H1 (cell line): ENCODE measurements around the gene GFI1B. TPM values are rescaled to one million over a fixed set of nuclear protein-coding genes. Genes with fewer than 3 reads are reported as not detected.

Experiments
- CTCF ChIA-PET: fragments of 300-600 bp; sonication (Branson Sonifier 250); formaldehyde crosslinking; loops from one replicate; lab custom pipeline; 2021; ENCODE audit not compliant: partially characterized antibody; lab: Charles Lee
- POLR2A ChIA-PET: fragments of 300-600 bp; sonication (Branson Sonifier 250); formaldehyde crosslinking; loops from one replicate; lab custom pipeline; 2021; ENCODE audit warnings: inconsistent platforms; ENCODE audit not compliant: partially characterized antibody; lab: Charles Lee
- DNase-seq, 2 experiments: peaks; one replicate each; pipeline versions ENCODE4 v3.0.0 to v3.0.0-alpha.2; 2010 to 2022; ENCODE audit warnings: low spot score in 2 of 2, low read depth in 1 of 2, mixed read lengths in 1 of 2
- FAIRE-seq: peaks from 2 replicates; lab custom pipeline; 2011; peaks lifted over from hg19 to GRCh38; lab: Jason Lieb, UNC
- H2AFZ ChIP-seq: 2 replicates; pipeline ENCODE4 v1.8.1; 2012; ENCODE audit warnings: low read length, inconsistent platforms
- H2AK5ac ChIP-seq: 2 replicates; pipeline ENCODE4 v1.6.1; 2013; ENCODE audit warnings: low read depth, low read length
- H2BK120ac ChIP-seq: replicated peaks from 2 replicates; pipeline ENCODE3; 2013; ENCODE audit warnings: low read depth, low read length, inconsistent platforms
- H2BK12ac ChIP-seq: 2 replicates; pipeline ENCODE4 v1.6.1; 2013; ENCODE audit warnings: low read depth, low read length
- H2BK15ac ChIP-seq: 2 replicates; pipeline ENCODE4 v1.6.1; 2013; ENCODE audit warnings: low read length
- H2BK20ac ChIP-seq: 2 replicates; pipeline ENCODE4 v1.6.1; 2013; ENCODE audit warnings: low read length
- H2BK5ac ChIP-seq: 2 replicates; pipeline ENCODE4 v1.6.1; 2013; ENCODE audit warnings: low read depth, low read length
- H3K14ac ChIP-seq: 2 replicates; pipeline ENCODE4 v1.6.1; 2013; ENCODE audit warnings: inconsistent platforms; ENCODE audit not compliant: insufficient read length
- H3K18ac ChIP-seq: 2 replicates; pipeline ENCODE4 v1.6.1; 2013; ENCODE audit warnings: low read length; ENCODE audit errors: extremely low read depth
- H3K23ac ChIP-seq: 2 replicates; pipeline ENCODE4 v1.6.1; 2013; ENCODE audit warnings: inconsistent platforms; ENCODE audit not compliant: insufficient read length
- H3K23me2 ChIP-seq: 2 replicates; pipeline ENCODE4 v1.6.1; 2013; ENCODE audit warnings: low read depth, low read length
- H3K27ac ChIP-seq: 2 replicates; pipeline ENCODE4 v1.6.1; 2011; ENCODE audit warnings: low read depth, low read length, inconsistent platforms
- H3K27me3 ChIP-seq, 4 experiments: replicated peaks in 1 of 4; 1 replicate in 1 of 4; 2 replicates in 3 of 4; pipeline versions ENCODE4 v1.6.1 to v1.8.1; 2011 to 2013; ENCODE audit warnings: low read length in 3 of 4, mild to moderate bottlenecking in 3 of 4, inconsistent platforms in 2 of 4, mixed read lengths in 2 of 4, moderate library complexity in 1 of 4; ENCODE audit not compliant: control insufficient read depth in 3 of 4, insufficient read depth in 3 of 4; ENCODE audit errors: extremely low read depth in 1 of 4
- H3K36me3 ChIP-seq, 4 experiments: 2 replicates each; pipeline versions ENCODE4 v1.6.1 to v1.8.1; 2011 to 2013; ENCODE audit warnings: mild to moderate bottlenecking in 4 of 4, low read length in 3 of 4, moderate library complexity in 2 of 4, control low read depth in 1 of 4, inconsistent platforms in 1 of 4; ENCODE audit not compliant: insufficient read depth in 4 of 4, control insufficient read depth in 2 of 4
- H3K4ac ChIP-seq: replicated peaks from 2 replicates; pipeline ENCODE3; 2013; ENCODE audit warnings: low read length, low read depth, mixed read lengths, inconsistent platforms; ENCODE audit not compliant: insufficient read length
- H3K4me1 ChIP-seq, 4 experiments: replicated peaks in 1 of 4; 1 replicate in 1 of 4; 2 replicates in 3 of 4; pipeline versions ENCODE4 v1.6.1 to v1.8.1; 2011 to 2013; ENCODE audit warnings: low read length in 3 of 4, inconsistent platforms in 2 of 4, mixed read lengths in 1 of 4; ENCODE audit not compliant: insufficient read depth in 4 of 4, control insufficient read depth in 3 of 4
- H3K4me2 ChIP-seq, 2 experiments: 2 replicates each; pipeline versions ENCODE4 v1.6.1 to v1.8.1; 2011 to 2013; ENCODE audit warnings: low read depth in 2 of 2, low read length in 2 of 2, control low read depth in 1 of 2, inconsistent platforms in 1 of 2, mild to moderate bottlenecking in 1 of 2; ENCODE audit not compliant: insufficient read depth in 1 of 2
- H3K4me3 ChIP-seq, 4 experiments: fragments of 200-600, 300-600 bp in 1 of 4; sonication (generic), shearing (Covaris generic), sonication (Bioruptor Twin) in 1 of 4; 2 replicates each; pipeline versions ENCODE4 v1.5.1 to v1.8.1; 2011 to 2016; ENCODE audit warnings: low read length in 4 of 4, low read depth in 3 of 4, control low read depth in 2 of 4, inconsistent platforms in 2 of 4, mild to moderate bottlenecking in 2 of 4, mixed read lengths in 1 of 4, moderate library complexity in 1 of 4; ENCODE audit not compliant: insufficient read depth in 2 of 4; ENCODE audit errors: extremely low read depth in 1 of 4
- H3K56ac ChIP-seq: replicated peaks from 2 replicates; pipeline ENCODE3; 2013; ENCODE audit warnings: low read depth, mild to moderate bottlenecking, mixed read lengths, low read length, inconsistent platforms; ENCODE audit not compliant: insufficient read length
- H3K79me1 ChIP-seq: 2 replicates; pipeline ENCODE4 v1.6.1; 2013; ENCODE audit warnings: low read depth, low read length, control low read depth
- H3K79me2 ChIP-seq, 2 experiments: 2 replicates each; pipeline versions ENCODE4 v1.6.1 to v1.8.1; 2012 to 2013; ENCODE audit warnings: low read length in 2 of 2, mild to moderate bottlenecking in 2 of 2, inconsistent platforms in 1 of 2; ENCODE audit not compliant: insufficient read depth in 2 of 2, control insufficient read depth in 1 of 2
- H3K9ac ChIP-seq, 4 experiments: replicated peaks in 1 of 4; 1 replicate in 1 of 4; 2 replicates in 3 of 4; pipeline versions ENCODE4 v1.6.1 to v1.8.1; 2011 to 2013; ENCODE audit warnings: low read depth in 3 of 4, low read length in 3 of 4, control low read depth in 2 of 4, mild to moderate bottlenecking in 2 of 4, moderate library complexity in 2 of 4, inconsistent platforms in 1 of 4; ENCODE audit errors: extremely low read depth in 1 of 4
- H3K9me3 ChIP-seq, 2 experiments: 2 replicates each; pipeline versions ENCODE4 v1.6.1 to v1.8.1; 2012 to 2013; ENCODE audit warnings: mild to moderate bottlenecking in 2 of 2, moderate library complexity in 2 of 2, control low read depth in 1 of 2, inconsistent platforms in 1 of 2, low read depth in 1 of 2, low read length in 1 of 2, mixed read lengths in 1 of 2; ENCODE audit not compliant: insufficient read depth in 2 of 2
- H4K20me1 ChIP-seq, 2 experiments: replicated peaks in 1 of 2; 2 replicates each; pipeline versions ENCODE3 to v1.8.1; 2011 to 2013; ENCODE audit warnings: inconsistent platforms in 2 of 2, low read length in 2 of 2, mild to moderate bottlenecking in 1 of 2; ENCODE audit not compliant: insufficient read depth in 2 of 2, control insufficient read depth in 1 of 2
- H4K5ac ChIP-seq: 2 replicates; pipeline ENCODE4 v1.6.1; 2013; ENCODE audit warnings: low read length, low read depth, mixed read lengths, inconsistent platforms; ENCODE audit not compliant: insufficient read length
- H4K8ac ChIP-seq: 2 replicates; pipeline ENCODE4 v1.8.0; 2013; ENCODE audit warnings: mild to moderate bottlenecking, moderate library complexity, low read length, inconsistent platforms; ENCODE audit not compliant: insufficient read depth; ENCODE audit errors: extremely low read depth
- H4K91ac ChIP-seq: replicated peaks from 2 replicates; pipeline ENCODE3; 2013; ENCODE audit warnings: low read length, mixed read lengths, inconsistent platforms; ENCODE audit not compliant: insufficient read length
- ASH2L ChIP-seq: fragments of 200-600, 300-600 bp; sonication (generic); IDR thresholded peaks from one replicate; pipeline ENCODE4 v1.7.1; 2017; ENCODE audit warnings: low read length
- CBX8 ChIP-seq: fragments of 300-800, 300-1000 bp; sonication (generic); IDR thresholded peaks from 2 replicates; pipeline ENCODE4 v1.7.1; 2016; ENCODE audit warnings: low read depth, low read length, borderline replicate concordance
- CREB1 ChIP-seq: IDR thresholded peaks from 2 replicates; pipeline ENCODE4 v1.6.1; 2012; ENCODE audit warnings: inconsistent platforms
- HDAC6 ChIP-seq: IDR thresholded peaks from one replicate; pipeline ENCODE4 v1.7.1; 2012; ENCODE audit warnings: low read depth, mild to moderate bottlenecking, inconsistent platforms, low read length, moderate library complexity
- JUND ChIP-seq: IDR thresholded peaks from 2 replicates; pipeline ENCODE4 v1.6.1; 2011; ENCODE audit warnings: mild to moderate bottlenecking, improper control_type of control experiment, low read length
- SUZ12 ChIP-seq: fragments of 200-600 bp; sonication (generic); IDR thresholded peaks from 2 replicates; pipeline ENCODE4 v1.6.1; 2012; ENCODE audit warnings: mild to moderate bottlenecking, inconsistent platforms, low read length, moderate library complexity, mixed read lengths
- TBP ChIP-seq: IDR thresholded peaks from 2 replicates; pipeline ENCODE4 v1.6.1; 2011; ENCODE audit warnings: low read depth, low read length, improper control_type of control experiment
- TEAD4 ChIP-seq: IDR thresholded peaks from 2 replicates; pipeline ENCODE4 v1.6.1; 2012; ENCODE audit warnings: low read depth, low read length, inconsistent platforms, mixed read lengths
- WGBS, 2 experiments: shearing (Covaris generic) in 1 of 2; methylation state at CpG; one replicate each; pipeline versions ENCODE4 v1.1.6 to v1.1.7; 2013 to 2015; ENCODE audit warnings: low lambda C conversion rate in 2 of 2, mixed read lengths in 2 of 2, inconsistent platforms in 1 of 2, low coverage in 1 of 2, missing lambda C conversion rate in 1 of 2; ENCODE audit not compliant: insufficient replicate concordance in 2 of 2, insufficient coverage in 1 of 2, insufficient read length in 1 of 2; ENCODE audit errors: extremely low coverage in 1 of 2, missing lambda C conversion rate in 1 of 2; 5-methylcytosine and 5-hydroxymethylcytosine counted together
- polyA plus RNA-seq, 7 experiments: library from polyadenylated mRNA; depleted of rRNA in 3 of 7; stranded (reverse) in 5 of 7; unstranded in 2 of 7; fragments of >200 nt in 5 of 7; fragments of 200-250 nt in 2 of 7; gene quantifications; 1 replicate in 5 of 7; 2 replicates in 1 of 7; 4 replicates in 1 of 7; pipeline versions ENCODE4 v1.2.1 to v1.2.3, GENCODE V29; 2011 to 2013; ENCODE audit warnings: missing spikeins in 2 of 7, mixed read lengths in 2 of 7
- total RNA-seq: library from RNA; stranded (reverse); fragmentation: NEBNext Ultra II Directional; extraction: Animal tissue kit (Norgen Biotek cat#: 25700); gene quantifications from 2 replicates; pipeline ENCODE4 v1.2.1, GENCODE V29; 2021
- TF ChIP-seq, protein P1 (sequence below): IDR thresholded peaks from 2 replicates; pipeline ENCODE4 v1.6.1; 2012; ENCODE audit warnings: inconsistent platforms

GFI1B gene
- total and polyA plus RNA-seq, 2 of the 8 experiments (the other 6 are each of a cell fraction or from before 2014, with no cell fraction given): 0.09 to 0.11 TPM

DNA sequence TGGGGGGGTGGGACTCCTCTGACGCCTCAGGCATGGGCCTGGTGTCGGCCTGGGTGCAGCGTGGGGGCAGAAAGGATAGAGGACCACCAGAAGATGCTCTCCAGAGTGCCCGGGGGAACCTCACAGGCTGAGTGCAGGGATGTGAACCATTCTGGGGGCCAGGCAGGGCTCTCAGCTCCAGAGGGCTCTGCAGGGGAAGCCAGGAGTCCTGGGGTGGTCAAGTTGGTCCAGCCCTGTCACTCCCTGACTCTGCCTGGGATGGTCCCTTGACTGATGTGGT is 6.5 kb downstream of the GFI1B start:
- H4K5ac ChIP-seq: no peak overlapping the region
- no peaks in the 10 kb centered on the region for H3K79me2 ChIP-seq
- H3K27me3 ChIP-seq: peaks cover 0 to 5% (median 1%) of the 10 kb centered on the region in 4 experiments; a peak in 2 of 7 replicates
- H3K4me1 ChIP-seq: no peaks in the 10 kb centered on the region; a peak in 1 of 7 replicates
- H3K18ac ChIP-seq: no peak overlapping the region
- FAIRE-seq (no peak), DNase-seq (no peak)
- POLR2A ChIA-PET: interaction anchor here (1.6 kb wide), 1 partner anchor 10 kb away, joined by 3 read pairs; no protein-coding TSS in a partner anchor
- no peak overlapping the region for H4K8ac ChIP-seq
- no peak overlapping the region for H3K14ac ChIP-seq
- no peaks in the 10 kb centered on the region for H3K79me1 ChIP-seq
- H3K9me3 ChIP-seq: no peaks in the 10 kb centered on the region
- H3K4ac ChIP-seq: no peak overlapping the region
- H3K4me3 ChIP-seq: no peak overlapping the region
- no peak overlapping the region for H3K4me2 ChIP-seq
- H3K56ac ChIP-seq: no peak overlapping the region
- H4K91ac ChIP-seq: no peak overlapping the region
- H2BK12ac ChIP-seq: no peak overlapping the region
- no peak for TF ChIP-seq SUZ12
- no peak for TF ChIP-seq TEAD4
- TF ChIP-seq CBX8: no peak
- TF ChIP-seq HDAC6: no peak
- TF ChIP-seq ASH2L: no peak
- TF ChIP-seq, protein P1, sequence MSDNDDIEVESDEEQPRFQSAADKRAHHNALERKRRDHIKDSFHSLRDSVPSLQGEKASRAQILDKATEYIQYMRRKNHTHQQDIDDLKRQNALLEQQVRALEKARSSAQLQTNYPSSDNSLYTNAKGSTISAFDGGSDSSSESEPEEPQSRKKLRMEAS: no peak
- no peak for TF ChIP-seq TBP
- no peak for TF ChIP-seq CREB1
- TF ChIP-seq JUND: no peak
- H2BK20ac ChIP-seq: no peak overlapping the region
- no peak overlapping the region for H3K23ac ChIP-seq
- H2BK5ac ChIP-seq: no peak overlapping the region
- H4K20me1 ChIP-seq: no peaks in the 10 kb centered on the region
- H3K27ac ChIP-seq: no peak overlapping the region
- no peaks in the 10 kb centered on the region for H3K23me2 ChIP-seq
- no peak overlapping the region for H3K9ac ChIP-seq
- no peak overlapping the region for H2BK15ac ChIP-seq
- H3K36me3 ChIP-seq: no peaks in the 10 kb centered on the region
- no peak overlapping the region for H2AFZ ChIP-seq
- 67% methylated on average over 1 of the region's 4 CpGs; no CpG with 5 or more reads in 1 of the 2 experiments for WGBS, 2 experiments
- CTCF ChIA-PET: interaction anchor here (1.2 to 3.0 kb wide), 2 partner anchors 37 to 39 kb away, joined by 7 to 10 read pairs; no protein-coding TSS in a partner anchor
- H2AK5ac ChIP-seq: no peak overlapping the region
- H2BK120ac ChIP-seq: no peak overlapping the region
